K562 (cell line): ENCODE data around the gene SNRPA. TPM values are rescaled to one million over a fixed set of nuclear protein-coding genes. Genes with fewer than 3 reads are reported as not detected.

Experiments
- ATAC-seq: fragments of 200-7000 bp; cut with Tn5 transposase; 3 replicates; pipeline ENCODE4 v1.9.1; 2020; ENCODE audit warnings: moderate library complexity
- BruUV-seq: library from RNA; stranded (reverse); fragments of 400-500 nt; replicated peaks from 2 replicates; lab custom pipeline; 2021; lab: Mats Ljungman, UMichigan
- CTCF ChIA-PET: fragments of 300-600 bp; formaldehyde crosslinking; extraction: SDS; loops from one replicate; lab custom pipeline; 2021; ENCODE audit warnings: low intra/inter-chr PET ratio; lab: Yijun Ruan, JAX
- POLR2A ChIA-PET: fragments of 300-600, 350-650 bp; sonication (Branson Sonifier 250); formaldehyde crosslinking; extraction: SDS; loops from one replicate; lab custom pipeline; 2021; ENCODE audit warnings: antibody characterized with exemption, inconsistent platforms; lab: Yijun Ruan, JAX
- DNase-seq, 4 experiments: peaks; one replicate each; pipeline versions ENCODE4 v3.0.0 to v3.0.0-alpha.2; 2011 to 2018; ENCODE audit warnings: low spot score in 3 of 4, mixed read lengths in 3 of 4; ENCODE audit errors: extremely low read depth in 1 of 4
- FAIRE-seq: peaks from 2 replicates; lab custom pipeline; 2011; peaks lifted over from hg19 to GRCh38; lab: Jason Lieb, UNC
- H2AFZ ChIP-seq: 2 replicates; pipeline ENCODE4 v1.6.0; 2011; ENCODE audit warnings: low read depth, low read length, control low read depth, inconsistent platforms
- H3K27ac ChIP-seq: fragments of 200-600 bp; 3 replicates; pipeline ENCODE4 v1.8.0; 2011; ENCODE audit warnings: low read depth, mild to moderate bottlenecking, control low read depth, inconsistent platforms, low read length, moderate library complexity, mixed read lengths; ENCODE audit errors: extremely low read depth
- H3K27me3 ChIP-seq, 2 experiments: fragments of 300-600 bp in 1 of 2; 2 replicates in 1 of 2; 3 replicates in 1 of 2; pipeline versions ENCODE4 v1.6.0 to v1.8.0; 2011; ENCODE audit warnings: inconsistent platforms in 2 of 2, low read length in 2 of 2, mild to moderate bottlenecking in 1 of 2, mixed read lengths in 1 of 2, moderate library complexity in 1 of 2; ENCODE audit not compliant: control insufficient read depth in 2 of 2, insufficient read depth in 2 of 2
- H3K36me3 ChIP-seq: fragments of 300-600 bp; 3 replicates; pipeline ENCODE4 v1.8.0; 2011; ENCODE audit warnings: mild to moderate bottlenecking, low read length, inconsistent platforms; ENCODE audit not compliant: control insufficient read depth, insufficient read depth
- H3K4me1 ChIP-seq, 2 experiments: fragments of 200-600 bp in 1 of 2; replicated peaks in 1 of 2; 2 replicates in 1 of 2; 3 replicates in 1 of 2; pipeline versions ENCODE4 v1.5.1 to v1.8.0; 2011; ENCODE audit warnings: inconsistent platforms in 2 of 2, low read length in 2 of 2, mild to moderate bottlenecking in 1 of 2, mixed read lengths in 1 of 2, moderate library complexity in 1 of 2; ENCODE audit not compliant: control insufficient read depth in 2 of 2, insufficient read depth in 2 of 2
- H3K4me2 ChIP-seq: 2 replicates; pipeline ENCODE4 v1.6.1; 2011; ENCODE audit warnings: low read length, control low read depth, inconsistent platforms, mixed read lengths; ENCODE audit not compliant: insufficient read depth
- H3K4me3 ChIP-seq: fragments of 200-600 bp; sonication (generic), shearing (Covaris generic); 2 replicates; pipeline ENCODE4 v1.5.1; 2016; ENCODE audit warnings: control low read depth, inconsistent platforms
- H3K79me2 ChIP-seq: fragments of 200-600 bp; 3 replicates; pipeline ENCODE4 v1.8.0; 2011; ENCODE audit warnings: low read length, inconsistent platforms; ENCODE audit not compliant: control insufficient read depth, insufficient read depth
- H3K9ac ChIP-seq, 2 experiments: 2 replicates each; pipeline versions ENCODE4 v1.6.0 to v1.6.1; 2011; ENCODE audit warnings: low read depth in 2 of 2, low read length in 2 of 2, control low read depth in 1 of 2, inconsistent platforms in 1 of 2, mild to moderate bottlenecking in 1 of 2, mixed read lengths in 1 of 2; ENCODE audit not compliant: insufficient read depth in 1 of 2
- H3K9me1 ChIP-seq: one replicate; pipeline ENCODE4 v1.6.0; 2011; ENCODE audit warnings: inconsistent platforms, mild to moderate bottlenecking, low read length, moderate library complexity; ENCODE audit not compliant: control insufficient read depth, insufficient read depth
- H3K9me3 ChIP-seq: replicated peaks from 2 replicates; pipeline ENCODE4 v1.5.1; 2011; ENCODE audit warnings: low read depth, low read length, inconsistent platforms; ENCODE audit not compliant: control insufficient read depth, insufficient read depth
- H4K20me1 ChIP-seq: replicated peaks from 2 replicates; pipeline ENCODE4 v1.6.1; 2011; ENCODE audit warnings: low read length, inconsistent platforms, mixed read lengths; ENCODE audit not compliant: control insufficient read depth, insufficient read depth
- ARNT ChIP-seq, 2 experiments: fragments of 450-650 bp; IDR thresholded peaks; 2 replicates each; pipeline ENCODE4 v1.6.1; 2016; ENCODE audit warnings: mild to moderate bottlenecking in 1 of 2
- BACH1 ChIP-seq: fragments of 200-800 bp; sonication (Bioruptor generic); IDR thresholded peaks from 2 replicates; pipeline ENCODE4 v1.6.1; 2016; ENCODE audit warnings: missing genetic modification characterization, missing compliant biosample characterization
- CTBP1 ChIP-seq: fragments of 450-650 bp; IDR thresholded peaks from 2 replicates; pipeline ENCODE4 v1.6.1; 2016; ENCODE audit warnings: borderline replicate concordance
- CXXC5 ChIP-seq: fragments of 250-450 bp; sonication (Bioruptor Pico); IDR thresholded peaks from 2 replicates; pipeline ENCODE4 v1.8.0; 2022; ENCODE audit warnings: inconsistent platforms, mild to moderate bottlenecking, moderate library complexity
- DACH1 ChIP-seq: fragments of 450-650 bp; IDR thresholded peaks from 2 replicates; pipeline ENCODE4 v1.6.1; 2018; ENCODE audit not compliant: partially characterized antibody
- FOSL1 ChIP-seq: fragments of 200-800 bp; sonication (Bioruptor generic); conservative IDR thresholded peaks from 2 replicates; pipeline ENCODE4 v1.6.1; 2016; ENCODE audit warnings: missing genetic modification characterization, missing compliant biosample characterization
- FUS ChIP-seq: fragments of 200-400 bp; formaldehyde crosslinking; optimal IDR thresholded peaks from 2 replicates; pipeline ENCODE3; 2017; ENCODE audit warnings: low read depth, low read length
- HDAC8 ChIP-seq: fragments of 450-650 bp; IDR thresholded peaks from 2 replicates; pipeline ENCODE4 v1.6.1; 2016; ENCODE audit warnings: mild to moderate bottlenecking, missing genetic modification characterization, moderate library complexity, missing compliant biosample characterization
- IRF1 ChIP-seq: sonication (generic); formaldehyde crosslinking; IDR thresholded peaks from 2 replicates; pipeline ENCODE4 v1.8.0; 2022; ENCODE audit warnings: missing genetic modification reagents, mild to moderate bottlenecking, borderline replicate concordance
- JUN ChIP-seq, 2 experiments: sonication (generic) in 1 of 2; formaldehyde crosslinking in 1 of 2; IDR thresholded peaks; 2 replicates each; pipeline versions ENCODE4 v1.6.1 to v1.8.0; 2012 to 2022; ENCODE audit warnings: borderline replicate concordance in 2 of 2, mild to moderate bottlenecking in 2 of 2, improper control_type of control experiment in 1 of 2, low read depth in 1 of 2, low read length in 1 of 2, missing genetic modification reagents in 1 of 2
- JUND ChIP-seq, 2 experiments: IDR thresholded peaks; 2 replicates in 1 of 2; 3 replicates in 1 of 2; pipeline ENCODE4 v1.6.1; 2011; ENCODE audit warnings: borderline replicate concordance in 2 of 2, low read depth in 2 of 2, low read length in 2 of 2, improper control_type of control experiment in 1 of 2, missing biosample characterization in 1 of 2, missing genetic modification characterization in 1 of 2, missing genetic modification reagents in 1 of 2
- OTX1 ChIP-seq: fragments of 450-650 bp; formaldehyde crosslinking; IDR thresholded peaks from 2 replicates; pipeline ENCODE4 v1.4.0; 2022; ENCODE audit warnings: mild to moderate bottlenecking
- PRPF4 ChIP-seq: fragments of 200-400 bp; formaldehyde crosslinking; IDR thresholded peaks from one replicate; pipeline ENCODE4 v1.6.1; 2017; ENCODE audit warnings: low read length, low read depth, mild to moderate bottlenecking; ENCODE audit not compliant: insufficient read depth, poor library complexity, severe bottlenecking
- RBM17 ChIP-seq: fragments of 200-400 bp; formaldehyde crosslinking; IDR thresholded peaks from 2 replicates; pipeline ENCODE4 v1.6.1; 2017; ENCODE audit warnings: low read depth, mild to moderate bottlenecking, low read length, borderline replicate concordance
- SAP30 ChIP-seq: fragments of 200-600 bp; sonication (generic); IDR thresholded peaks from 2 replicates; pipeline ENCODE4 v1.6.1; 2012; ENCODE audit warnings: borderline replicate concordance, low read depth, mild to moderate bottlenecking, moderate library complexity, low read length, control low read depth, inconsistent platforms; ENCODE audit not compliant: insufficient read depth, poor library complexity, severe bottlenecking
- SMAD2 ChIP-seq: fragments of 150-350 bp; IDR thresholded peaks from 2 replicates; pipeline ENCODE4 v1.6.1; 2014; ENCODE audit warnings: low read depth, mild to moderate bottlenecking, low read length
- SNAPC5 ChIP-seq: fragments of 250-450 bp; sonication (Bioruptor Pico); IDR thresholded peaks from 2 replicates; pipeline ENCODE4 v1.8.0; 2021; ENCODE audit warnings: moderate library complexity, mild to moderate bottlenecking, inconsistent platforms
- TEAD4 ChIP-seq, 2 experiments: sonication (generic) in 1 of 2; formaldehyde crosslinking in 1 of 2; IDR thresholded peaks; 2 replicates each; pipeline versions ENCODE4 v1.6.1 to v1.8.0; 2012 to 2022; ENCODE audit warnings: borderline replicate concordance in 1 of 2, inconsistent platforms in 1 of 2, low read length in 1 of 2, mild to moderate bottlenecking in 1 of 2, missing genetic modification reagents in 1 of 2
- TRIM28 ChIP-seq: fragments of 450-650 bp; IDR thresholded peaks from 2 replicates; pipeline ENCODE4 v1.6.1; 2017
- TSC22D4 ChIP-seq: fragments of 450-650 bp; IDR thresholded peaks from 2 replicates; pipeline ENCODE4 v1.6.1; 2016; ENCODE audit warnings: missing genetic modification characterization, missing biosample characterization, control low read depth
- ZNF24 ChIP-seq: fragments of 450-650 bp; IDR thresholded peaks from 2 replicates; pipeline ENCODE4 v1.6.1; 2016
- ZNF57 ChIP-seq: fragments of 450-650 bp; formaldehyde crosslinking; IDR thresholded peaks from 2 replicates; pipeline ENCODE4 v1.4.0; 2020; ENCODE audit warnings: mild to moderate bottlenecking, moderate library complexity
- WGBS: fragments of 100-300 bp; shearing (Covaris generic); methylation state at CpG from one replicate; pipeline ENCODE4 v1.1.6; 2016; ENCODE audit warnings: low coverage, mixed read lengths; ENCODE audit not compliant: insufficient coverage; ENCODE audit errors: missing lambda C conversion rate; 5-methylcytosine and 5-hydroxymethylcytosine counted together
- in situ Hi-C: fragments of 300-500 bp; cut with MboI; formaldehyde crosslinking; loops from 4 replicates; pipeline ENCODE4 v1.15.0; 2018; ENCODE audit warnings: inconsistent platforms, mixed read lengths
- intact Hi-C: fragments of 100-400 bp; cut with micrococcal nuclease; formaldehyde crosslinking; loops from 2 replicates; pipeline ENCODE4 v1.14.2; 2022
- polyA plus RNA-seq, 8 experiments: library from polyadenylated mRNA; depleted of rRNA in 4 of 8; stranded (reverse) in 5 of 8; unstranded in 3 of 8; fragments of >200 nt; fragmentation: Nextera tagmentation in 2 of 8; fragmentation: Illumina TruSeq in 1 of 8; extraction: Ambion mirVana in 2 of 8; extraction: Trizol in 1 of 8; gene quantifications; 2 replicates each; pipeline versions ENCODE4 v1.2.1 to v1.2.3, GENCODE V29; 2011 to 2014; ENCODE audit warnings: inconsistent platforms in 1 of 8, missing spikeins in 1 of 8
- total RNA-seq, 7 experiments: library from RNA; depleted of rRNA in 6 of 7; stranded (reverse); fragments of >200 nt in 6 of 7; fragmentation: Illumina TruSeq in 2 of 7; extraction: Trizol in 2 of 7; gene quantifications; 2 replicates each; pipeline versions ENCODE4 v1.2.1 to v1.2.3, GENCODE V29; 2011 to 2021; ENCODE audit warnings: low replicate concordance in 1 of 7

The SNRPA gene
- total and polyA plus RNA-seq, 9 of the 15 experiments (the other 6 are each of a cell fraction or from before 2014, with no cell fraction given) = 16.3 to 311 (median 193) TPM

- no peak for FAIRE-seq
- Histone ChIP-seq H3K79me2 (no peaks in the 10 kb centered on the region), H3K27me3 (no peaks in the 10 kb centered on the region), H4K20me1 (no peaks in the 10 kb centered on the region), H3K27ac (peak overlapping the region; percentile 78), H3K9ac (peak overlapping the region; percentile 72 to 90), H3K9me3 (no peaks in the 10 kb centered on the region), H3K36me3 (no peaks in the 10 kb centered on the region), H2AFZ (peak overlapping the region; percentile 75), H3K4me3 (peak overlapping the region; percentile 84), H3K4me2 (peak overlapping the region; percentile 100), H3K9me1 (no peaks in the 10 kb centered on the region), H3K4me1 (peaks cover 12 to 22% of the 10 kb centered on the region in 2 experiments; a peak in 4 of 5 replicates)
- WGBS = 4% methylated on average over 7 of the region's 7 CpGs
- DNase-seq = peak in 1 of 4 experiments; percentile 51
- POLR2A ChIA-PET = interaction anchor here (0.6 to 3.1 kb wide), 14 partner anchors 8 to 166 kb away, joined by 3 to 26 read pairs (median 4); partner anchors contain the start of genes ACTMAP, EGLN2 and SNRPA
- ATAC-seq = no peak
- in situ Hi-C loops = no loop called here
- intact Hi-C loops = loop anchor here (1.0 kb wide), 1 partner anchor 20 kb away; no protein-coding TSS in a partner anchor
- CTCF ChIA-PET = no interaction called here
- TSS peak; percentile 48 for BruUV-seq
- TF ChIP-seq ARNT (IDR thresholded peaks at IDR 0.05) (0 out of 4 replicates have a peak, but pooled peaks of 1 of the 2 experiments have one; percentile 37), TRIM28 (no peak), TEAD4 (IDR thresholded peaks at IDR 0.05; ENCODE audit: low read length) (no peak), TEAD4 (CRISPR knock-in tag; IDR thresholded peaks at IDR 0.05; ENCODE audit: borderline replicate concordance) (no peak), PRPF4 (no peak), JUN (IDR thresholded peaks at IDR 0.05; ENCODE audit: borderline replicate concordance, low read depth, low read length) (0 out of 2 replicates have a peak, but pooled peaks have one; percentile 24), JUN (CRISPR knock-in tag; IDR thresholded peaks at IDR 0.05; ENCODE audit: borderline replicate concordance) (no peak), ZNF24 (no peak), SNAPC5 (CRISPR knock-in tag) (no peak), FUS (no peak), DACH1 (no peak), RBM17 (no peak), SMAD2 (no peak), HDAC8 (tag) (no peak), OTX1 (no peak), SAP30 (no peak), JUND (IDR thresholded peaks at IDR 0.05; ENCODE audit: borderline replicate concordance, low read depth, low read length) (peak; percentile 57; the same call in 1 of the 2 replicates), JUND (tag; IDR thresholded peaks at IDR 0.05; ENCODE audit: borderline replicate concordance, low read depth, low read length) (peak; percentile 20; the same call in 1 of the 3 replicates), CTBP1 (no peak), CXXC5 (CRISPR knock-in tag) (no peak), ZNF57 (CRISPR knock-in tag) (no peak), BACH1 (tag) (no peak), TSC22D4 (no peak), IRF1 (no peak), FOSL1 (tag) (peak; percentile 62)
Measured at GRCh38 chr19:40778706-40779284, 27.8 kb downstream of the SNRPA start.
